ENCODE results near the gene HOXC6. TPM values are rescaled to one million over a fixed set of nuclear protein-coding genes. Genes with fewer than 3 reads are reported as not detected.

HOXC6 gene
- total RNA-seq, 1 donor = 7.2 TPM

DNA sequence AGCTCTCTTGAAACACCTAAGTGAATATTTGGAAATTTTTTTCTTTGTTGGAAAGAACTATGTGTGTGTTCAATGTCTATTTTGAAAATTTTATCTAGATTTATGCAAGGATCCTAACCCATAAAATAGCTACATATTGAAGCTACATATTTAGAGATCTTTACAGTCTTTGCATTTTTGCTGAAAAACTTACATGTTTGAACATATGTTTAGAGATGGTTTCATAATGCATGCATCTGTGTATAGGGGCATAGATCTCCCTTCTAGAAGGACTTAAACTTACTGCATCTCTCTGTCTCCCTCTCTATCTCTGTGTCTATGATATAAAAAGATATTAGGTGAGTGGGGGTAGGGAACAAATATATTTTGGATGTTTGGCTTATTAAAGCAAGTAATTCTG is 17.2 kb downstream of the HOXC6 start:
- Histone ChIP-seq H3K4me2 (ENCODE audit: insufficient read depth, low read length) (no peak overlapping the region), H3K9me3 (ENCODE audit: low read depth, low read length) (no peaks in the 10 kb centered on the region), H3K4me3 (ENCODE audit: insufficient read depth, low read length) (no peak overlapping the region), H3K4me1 (ENCODE audit: insufficient read depth, low read length) (peaks cover 3% of the 10 kb centered on the region), H3K36me3 (ENCODE audit: insufficient read depth, low read length) (no peaks in the 10 kb centered on the region), H2AFZ (ENCODE audit: low read length) (no peak overlapping the region), H3K79me2 (ENCODE audit: insufficient read depth, low read length) (peaks cover 20% of the 10 kb centered on the region), H3K27me3 (ENCODE audit: insufficient read depth, low read length) (no peaks in the 10 kb centered on the region), H4K20me1 (ENCODE audit: insufficient read depth, low read length) (peaks cover 43% of the 10 kb centered on the region), H3K27ac (ENCODE audit: low read depth, low read length) (no peak overlapping the region)
- TF ChIP-seq, protein P1, sequence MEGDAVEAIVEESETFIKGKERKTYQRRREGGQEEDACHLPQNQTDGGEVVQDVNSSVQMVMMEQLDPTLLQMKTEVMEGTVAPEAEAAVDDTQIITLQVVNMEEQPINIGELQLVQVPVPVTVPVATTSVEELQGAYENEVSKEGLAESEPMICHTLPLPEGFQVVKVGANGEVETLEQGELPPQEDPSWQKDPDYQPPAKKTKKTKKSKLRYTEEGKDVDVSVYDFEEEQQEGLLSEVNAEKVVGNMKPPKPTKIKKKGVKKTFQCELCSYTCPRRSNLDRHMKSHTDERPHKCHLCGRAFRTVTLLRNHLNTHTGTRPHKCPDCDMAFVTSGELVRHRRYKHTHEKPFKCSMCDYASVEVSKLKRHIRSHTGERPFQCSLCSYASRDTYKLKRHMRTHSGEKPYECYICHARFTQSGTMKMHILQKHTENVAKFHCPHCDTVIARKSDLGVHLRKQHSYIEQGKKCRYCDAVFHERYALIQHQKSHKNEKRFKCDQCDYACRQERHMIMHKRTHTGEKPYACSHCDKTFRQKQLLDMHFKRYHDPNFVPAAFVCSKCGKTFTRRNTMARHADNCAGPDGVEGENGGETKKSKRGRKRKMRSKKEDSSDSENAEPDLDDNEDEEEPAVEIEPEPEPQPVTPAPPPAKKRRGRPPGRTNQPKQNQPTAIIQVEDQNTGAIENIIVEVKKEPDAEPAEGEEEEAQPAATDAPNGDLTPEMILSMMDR (IDR thresholded peaks at IDR 0.05; ENCODE audit: extremely low read depth, low read depth, low read length) = no peak
- no peak for DNase-seq (ENCODE audit: insufficient read length, low spot score, missing footprints)

DNA sequence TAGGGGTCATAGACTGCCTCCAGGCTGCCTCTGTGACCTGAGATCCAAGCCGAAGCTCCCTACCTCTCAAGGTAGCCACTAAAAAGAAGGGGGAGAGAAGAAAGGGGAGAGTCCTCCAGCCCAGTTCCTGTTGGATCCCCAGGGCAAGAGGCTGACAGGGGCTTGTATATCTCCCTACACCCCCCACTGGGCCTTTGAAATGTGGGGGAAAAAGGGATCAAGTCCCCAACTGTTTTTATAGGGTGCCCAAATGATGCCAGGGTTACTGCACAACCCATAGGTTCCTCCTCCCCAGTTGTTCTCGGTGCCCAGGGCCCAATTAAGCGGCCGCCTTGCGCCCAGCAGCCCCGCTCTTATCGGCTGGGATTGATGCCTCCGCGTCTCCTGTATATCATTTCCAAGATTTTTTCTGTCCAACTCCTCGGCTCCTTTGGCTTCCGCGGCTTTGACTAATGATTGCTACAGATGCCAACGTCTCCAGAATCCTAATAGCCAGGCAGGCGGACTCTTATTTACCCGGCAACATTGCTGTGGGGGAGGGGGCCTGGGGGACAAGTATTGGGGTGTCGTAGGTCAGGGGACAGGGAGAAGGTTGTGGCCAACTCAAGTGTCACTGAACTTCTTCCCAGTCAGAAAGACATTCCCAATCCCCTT is 17.8 kb downstream of the HOXC6 start:
- Histone ChIP-seq H3K79me2 (ENCODE audit: insufficient read depth, low read length) (peaks cover 19% of the 10 kb centered on the region), H3K27me3 (ENCODE audit: insufficient read depth, low read length) (no peaks in the 10 kb centered on the region)

DNA sequence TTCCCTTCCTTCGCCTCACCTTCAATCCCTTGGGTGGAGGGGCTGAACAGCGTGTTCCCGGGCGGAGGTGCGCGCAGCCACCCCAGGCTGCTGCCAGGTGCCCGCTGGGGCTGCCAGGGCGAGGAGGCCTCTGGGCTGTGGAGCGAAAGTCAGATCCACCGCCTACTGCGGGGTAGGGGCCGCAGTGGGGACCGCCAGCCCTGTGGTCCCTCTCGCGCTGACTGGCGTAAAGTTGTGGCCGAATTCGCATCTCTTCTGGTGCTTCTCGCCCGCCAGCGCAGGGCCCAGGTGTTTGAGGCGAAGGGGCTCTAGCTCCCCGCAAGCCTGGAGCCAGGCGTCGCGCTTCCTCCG is 18.5 kb downstream of the HOXC6 start:
- H3K4me2 ChIP-seq (ENCODE audit: insufficient read depth, low read length) = no peak overlapping the region
- TF ChIP-seq, protein P1 (IDR thresholded peaks at IDR 0.05; ENCODE audit: extremely low read depth, low read depth, low read length) = no peak
- H2AFZ ChIP-seq (ENCODE audit: low read length) = no peak overlapping the region
- no peak overlapping the region for H3K4me3 ChIP-seq (ENCODE audit: insufficient read depth, low read length)
- H3K36me3 ChIP-seq (ENCODE audit: insufficient read depth, low read length) = no peaks in the 10 kb centered on the region
- H3K27me3 ChIP-seq (ENCODE audit: insufficient read depth, low read length) = no peaks in the 10 kb centered on the region
- peaks cover 3% of the 10 kb centered on the region for H3K4me1 ChIP-seq (ENCODE audit: insufficient read depth, low read length)
- peaks cover 46% of the 10 kb centered on the region for H4K20me1 ChIP-seq (ENCODE audit: insufficient read depth, low read length)
- no peak for DNase-seq (ENCODE audit: insufficient read length, low spot score, missing footprints)
- H3K9me3 ChIP-seq (ENCODE audit: low read depth, low read length) = no peaks in the 10 kb centered on the region
- H3K27ac ChIP-seq (ENCODE audit: low read depth, low read length) = no peak overlapping the region
- peaks cover 15% of the 10 kb centered on the region for H3K79me2 ChIP-seq (ENCODE audit: insufficient read depth, low read length)

More for the DNA sequence above, 17.8 kb downstream of the HOXC6 start:
- no peaks in the 10 kb centered on the region for H3K9me3 ChIP-seq (ENCODE audit: low read depth, low read length)
- peaks cover 43% of the 10 kb centered on the region for H4K20me1 ChIP-seq (ENCODE audit: insufficient read depth, low read length)
- no peak overlapping the region for H2AFZ ChIP-seq (ENCODE audit: low read length)
- no peak overlapping the region for H3K27ac ChIP-seq (ENCODE audit: low read depth, low read length)
- DNase-seq (ENCODE audit: insufficient read length, low spot score, missing footprints) = peak; percentile 81
- peaks cover 3% of the 10 kb centered on the region for H3K4me1 ChIP-seq (ENCODE audit: insufficient read depth, low read length)
- TF ChIP-seq, protein P1 (IDR thresholded peaks at IDR 0.05; ENCODE audit: extremely low read depth, low read depth, low read length) = no peak
- H3K4me2 ChIP-seq (ENCODE audit: insufficient read depth, low read length) = no peak overlapping the region
- H3K4me3 ChIP-seq (ENCODE audit: insufficient read depth, low read length) = no peak overlapping the region
- H3K36me3 ChIP-seq (ENCODE audit: insufficient read depth, low read length) = no peaks in the 10 kb centered on the region

GRCh38 chr12:54047160-54047963 is 19.1 kb downstream of the HOXC6 start:
- Histone ChIP-seq H3K4me2 (ENCODE audit: insufficient read depth, low read length) (no peak overlapping the region), H3K79me2 (ENCODE audit: insufficient read depth, low read length) (peaks cover 15% of the 10 kb centered on the region), H3K4me1 (ENCODE audit: insufficient read depth, low read length) (peaks cover 3% of the 10 kb centered on the region), H3K27ac (ENCODE audit: low read depth, low read length) (no peak overlapping the region), H3K9me3 (ENCODE audit: low read depth, low read length) (no peaks in the 10 kb centered on the region), H2AFZ (ENCODE audit: low read length) (no peak overlapping the region), H4K20me1 (ENCODE audit: insufficient read depth, low read length) (peaks cover 46% of the 10 kb centered on the region), H3K27me3 (ENCODE audit: insufficient read depth, low read length) (no peaks in the 10 kb centered on the region), H3K36me3 (ENCODE audit: insufficient read depth, low read length) (no peaks in the 10 kb centered on the region), H3K4me3 (ENCODE audit: insufficient read depth, low read length) (no peak overlapping the region)
- TF ChIP-seq, protein P1 (IDR thresholded peaks at IDR 0.05; ENCODE audit: extremely low read depth, low read depth, low read length) = no peak
- DNase-seq (ENCODE audit: insufficient read length, low spot score, missing footprints) = peak; percentile 70
